AG09309 (cell line): ENCODE measurements around the gene PTPN4.

ENCODE experiments used
- DNase-seq: peaks from one replicate; pipeline ENCODE4 v3.0.0-alpha.2; 2010; ENCODE audit warnings: low read depth
- H3K4me3 ChIP-seq: 2 replicates; pipeline ENCODE4 v1.5.1; 2011; ENCODE audit warnings: mild to moderate bottlenecking, low read depth, low read length, moderate library complexity; ENCODE audit not compliant: control insufficient read depth
- CTCF ChIP-seq: IDR thresholded peaks from 2 replicates; pipeline ENCODE4 v1.5.1; 2011; ENCODE audit warnings: mild to moderate bottlenecking, low read depth, low read length, inconsistent platforms; ENCODE audit not compliant: insufficient read depth, control insufficient read depth; ENCODE audit errors: missing control alignments

The PTPN4 gene

GRCh38 chr2:119768742-119769141, 9.0 kb downstream of the PTPN4 start:
- TF ChIP-seq CTCF: no peak
- H3K4me3 ChIP-seq: no peak overlapping the region
- DNase-seq: no peak

GRCh38 chr2:119769645-119770044, 9.9 kb downstream of the PTPN4 start:
- H3K4me3 ChIP-seq: no peak overlapping the region
- TF ChIP-seq CTCF: no peak
- no peak for DNase-seq

GRCh38 chr2:119771331-119771730, 11.6 kb downstream of the PTPN4 start:
- no peak for TF ChIP-seq CTCF
- DNase-seq: no peak
- H3K4me3 ChIP-seq: no peak overlapping the region

GRCh38 chr2:119772128-119772527, 12.4 kb downstream of the PTPN4 start:
- DNase-seq: no peak
- H3K4me3 ChIP-seq: no peak overlapping the region
- TF ChIP-seq CTCF: no peak

- no peak for DNase-seq
- no peak for TF ChIP-seq CTCF
- no peak overlapping the region for H3K4me3 ChIP-seq
These were observed 13.0 kb downstream of the PTPN4 start for GRCh38 chr2:119772767-119773166.

GRCh38 chr2:119774026-119774425, 14.3 kb downstream of the PTPN4 start:
- TF ChIP-seq CTCF: no peak
- no peak for DNase-seq

GRCh38 chr2:119775102-119775501, 15.4 kb downstream of the PTPN4 start:
- H3K4me3 ChIP-seq: no peak overlapping the region
- no peak for DNase-seq
- TF ChIP-seq CTCF: no peak

More at GRCh38 chr2:119774026-119774425, 14.3 kb downstream of the PTPN4 start:
- no peak overlapping the region for H3K4me3 ChIP-seq
